Measurements from ENCODE around the gene TRIP13.

GRCh38 chr5:946720-947625, 54.3 kb downstream of the TRIP13 start:
- TF ChIP-seq CTCF (IDR thresholded peaks at IDR 0.05) (no peak), POLR2A (IDR thresholded peaks at IDR 0.05) (no peak)

All from testis (tissue), 2 donors.